GM21447 (cell line): Measurements from ENCODE around the gene PCYT1B.

Experiments used
- ATAC-seq: cut with Tn5 transposase; IDR thresholded peaks from one replicate; pipeline ENCODE4 v1.9.1; 2021; ENCODE audit not compliant: unreplicated experiment

Gene PCYT1B

GRCh38 chrX:24536551-24536950 is 110.6 kb downstream of the PCYT1B start:
- ATAC-seq: no peak

- ATAC-seq: no peak
These were observed 118.5 kb downstream of the PCYT1B start for GRCh38 chrX:24528605-24529004.

GRCh38 chrX:24526616-24527015 is 120.5 kb downstream of the PCYT1B start:
- no peak for ATAC-seq

GRCh38 chrX:24525455-24525854 is 121.7 kb downstream of the PCYT1B start:
- ATAC-seq: no peak

GRCh38 chrX:24520472-24520871 is 126.7 kb downstream of the PCYT1B start:
- ATAC-seq: no peak

- ATAC-seq: no peak
These were observed 131.7 kb downstream of the PCYT1B start for GRCh38 chrX:24515447-24515846.

GRCh38 chrX:24513416-24513815 is 133.7 kb downstream of the PCYT1B start:
- ATAC-seq: peak; percentile 97

- ATAC-seq: no peak
These were observed 138.8 kb downstream of the PCYT1B start for GRCh38 chrX:24508375-24508774.
